GM08714 (cell line): ENCODE measurements around the gene XPNPEP1.

Source experiments
- H3K4me3 ChIP-seq: fragments of 200-500 bp; sonication (Bioruptor generic); 2 replicates; pipeline ENCODE4 v1.5.1; 2014; ENCODE audit warnings: mild to moderate bottlenecking, low read length, inconsistent platforms
- ZNF274 ChIP-seq: IDR thresholded peaks from 2 replicates; pipeline ENCODE4 v1.6.1; 2012; ENCODE audit warnings: mild to moderate bottlenecking, low read depth, low read length

XPNPEP1 gene

GRCh38 chr10:109959259-109960145 lies 36.2 kb upstream of the XPNPEP1 start:
- TF ChIP-seq ZNF274: no peak
- H3K4me3 ChIP-seq: no peak overlapping the region

GRCh38 chr10:109958059-109958458 lies 34.7 kb upstream of the XPNPEP1 start:
- H3K4me3 ChIP-seq: no peak overlapping the region
- TF ChIP-seq ZNF274: no peak

DNA sequence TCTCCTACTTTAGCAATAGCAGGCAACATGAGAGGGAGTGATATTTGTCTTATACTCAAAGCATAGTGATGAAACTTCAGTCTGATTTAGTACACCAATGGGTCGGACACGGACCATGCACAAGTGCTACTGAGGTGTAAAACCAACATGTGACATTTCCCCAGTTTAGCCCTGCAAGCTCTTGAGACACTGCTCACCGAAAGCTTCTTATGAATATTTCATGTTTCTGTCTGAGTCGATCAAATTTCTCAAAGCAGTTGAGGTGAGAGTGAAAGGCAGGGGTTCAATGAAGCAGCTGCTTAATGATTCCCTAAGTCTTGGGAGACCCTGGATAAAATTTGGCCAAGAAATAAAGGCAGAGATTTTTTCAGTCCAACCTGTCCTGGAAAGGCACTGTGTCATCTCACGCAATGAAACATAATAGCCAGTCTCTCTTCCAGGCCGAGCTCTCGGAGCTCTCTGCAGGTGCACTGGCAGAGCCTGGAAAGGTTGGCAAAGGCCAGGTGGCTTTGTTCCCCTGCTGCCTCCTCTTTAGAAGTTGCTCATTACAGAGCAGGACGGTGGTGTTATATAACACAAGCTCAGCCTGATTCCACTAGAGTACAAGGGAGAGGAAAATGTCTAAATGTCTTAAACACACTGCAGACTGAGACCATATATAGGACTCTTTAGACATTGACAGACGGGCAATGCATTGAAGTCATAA lies 33.9 kb upstream of the XPNPEP1 start:
- TF ChIP-seq ZNF274: no peak
- H3K4me3 ChIP-seq: no peak overlapping the region

DNA sequence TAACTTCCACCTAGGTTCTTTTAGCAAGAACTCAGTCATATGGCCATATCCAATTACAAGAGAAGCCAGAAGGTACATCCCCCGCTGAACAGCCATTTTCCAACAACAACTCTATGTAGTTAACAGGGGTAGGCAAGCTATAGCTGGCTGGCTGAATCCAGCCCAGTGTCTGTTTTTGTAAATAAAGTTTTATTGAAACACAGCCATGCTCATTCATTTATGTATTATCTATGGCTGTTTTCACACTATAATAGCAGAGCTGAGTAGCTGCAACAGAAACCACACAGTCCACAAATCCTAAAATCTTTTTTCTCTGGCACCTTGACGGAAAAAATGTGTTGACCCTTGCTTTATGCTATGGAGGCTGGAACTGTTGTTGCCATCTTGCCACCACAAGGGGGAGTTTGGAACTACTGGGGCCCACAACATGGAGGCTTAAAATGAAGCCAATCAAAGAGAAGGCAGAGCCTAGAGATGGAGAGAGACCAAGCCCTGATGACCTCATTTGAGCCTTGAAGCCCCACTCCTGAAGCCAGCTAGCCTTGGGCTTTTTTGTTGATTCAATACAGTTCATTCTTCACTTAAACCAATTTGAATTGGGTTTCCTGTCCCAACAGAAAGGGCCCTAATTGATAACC lies 33.3 kb upstream of the XPNPEP1 start:
- H3K4me3 ChIP-seq: no peak overlapping the region
- TF ChIP-seq ZNF274: no peak

DNA sequence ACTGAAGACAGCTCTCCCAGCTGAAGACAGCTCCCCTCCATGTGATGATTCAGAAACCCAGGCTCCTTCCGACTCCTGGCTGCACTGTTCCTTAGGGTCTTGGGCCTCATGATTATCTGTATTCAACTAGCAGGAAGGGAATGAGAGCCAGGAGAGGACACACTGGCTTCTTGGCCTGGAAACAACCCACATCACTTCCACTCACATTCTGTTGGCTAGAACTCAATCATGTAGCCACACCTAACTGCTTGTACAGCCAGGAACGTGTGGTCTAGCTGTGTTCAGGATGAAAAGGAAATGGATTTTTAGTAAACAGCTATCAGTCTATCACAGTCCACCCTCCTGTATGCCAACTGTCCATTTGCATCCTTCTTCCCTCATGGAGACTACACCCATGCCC lies 30.5 kb upstream of the XPNPEP1 start:
- no peak overlapping the region for H3K4me3 ChIP-seq
- TF ChIP-seq ZNF274: no peak

- TF ChIP-seq ZNF274: no peak
- no peak overlapping the region for H3K4me3 ChIP-seq
Observed at GRCh38 chr10:109952526-109952925, 29.2 kb upstream of the XPNPEP1 start.

DNA sequence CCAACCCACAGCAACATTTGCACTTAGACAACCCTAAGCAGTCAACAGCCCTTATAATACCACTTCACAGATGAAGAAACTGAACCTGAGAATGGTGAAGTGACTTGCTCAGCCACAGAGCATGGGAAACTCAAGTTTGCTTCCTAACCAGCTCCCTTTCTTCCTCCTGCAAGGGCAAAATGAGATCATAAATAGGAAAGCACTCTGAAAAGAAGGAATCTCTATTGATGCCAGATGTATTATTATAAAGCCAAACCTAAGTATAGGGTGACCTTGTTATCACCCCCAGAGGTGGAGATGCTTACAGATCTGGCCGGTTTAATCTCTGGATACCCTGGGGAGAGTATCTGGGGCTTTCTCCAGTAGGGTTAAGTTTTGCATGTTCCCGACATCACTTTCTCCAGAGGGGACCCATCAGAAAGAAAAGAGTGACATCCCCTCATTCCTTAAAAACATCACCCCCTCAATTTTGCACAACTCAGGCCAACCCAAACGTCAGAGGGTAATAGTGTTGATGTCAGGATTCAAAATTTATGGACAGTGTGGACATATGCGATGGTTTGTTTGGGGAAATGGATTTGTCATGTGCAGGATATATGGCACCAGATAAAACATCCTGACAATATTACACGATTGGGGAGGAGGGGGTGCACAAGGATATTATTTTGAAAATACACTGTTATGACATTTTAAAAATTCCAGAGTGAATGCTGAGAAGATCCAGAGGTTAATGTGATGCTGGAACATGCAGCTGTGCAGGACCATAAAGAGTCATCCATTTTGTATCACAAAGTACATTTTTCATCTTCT lies 24.0 kb upstream of the XPNPEP1 start:
- no peak overlapping the region for H3K4me3 ChIP-seq
- TF ChIP-seq ZNF274: no peak

GRCh38 chr10:109946680-109947079 lies 23.4 kb upstream of the XPNPEP1 start:
- TF ChIP-seq ZNF274: no peak
- H3K4me3 ChIP-seq: no peak overlapping the region

GRCh38 chr10:109945473-109946177 lies 22.3 kb upstream of the XPNPEP1 start:
- no peak overlapping the region for H3K4me3 ChIP-seq
- no peak for TF ChIP-seq ZNF274

DNA sequence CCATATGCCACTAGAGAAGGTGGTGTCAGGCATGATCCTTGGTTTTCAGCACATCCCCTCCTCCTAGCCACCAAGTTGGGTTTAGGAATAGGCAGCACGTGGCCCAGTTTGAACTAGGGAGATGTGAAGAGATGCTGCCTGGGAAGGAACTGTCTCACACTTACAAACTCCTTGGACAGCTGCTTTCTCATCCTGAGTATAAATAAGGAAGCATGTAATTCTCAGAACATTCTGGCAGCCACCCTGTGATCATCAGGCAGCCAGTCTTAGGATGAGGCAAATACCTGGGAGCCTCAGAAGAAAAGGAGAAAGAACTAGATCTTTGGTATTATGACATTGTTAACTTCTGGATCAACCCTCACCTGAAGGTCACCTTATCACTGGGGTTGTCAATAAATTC lies 21.3 kb upstream of the XPNPEP1 start:
- no peak for TF ChIP-seq ZNF274

DNA sequence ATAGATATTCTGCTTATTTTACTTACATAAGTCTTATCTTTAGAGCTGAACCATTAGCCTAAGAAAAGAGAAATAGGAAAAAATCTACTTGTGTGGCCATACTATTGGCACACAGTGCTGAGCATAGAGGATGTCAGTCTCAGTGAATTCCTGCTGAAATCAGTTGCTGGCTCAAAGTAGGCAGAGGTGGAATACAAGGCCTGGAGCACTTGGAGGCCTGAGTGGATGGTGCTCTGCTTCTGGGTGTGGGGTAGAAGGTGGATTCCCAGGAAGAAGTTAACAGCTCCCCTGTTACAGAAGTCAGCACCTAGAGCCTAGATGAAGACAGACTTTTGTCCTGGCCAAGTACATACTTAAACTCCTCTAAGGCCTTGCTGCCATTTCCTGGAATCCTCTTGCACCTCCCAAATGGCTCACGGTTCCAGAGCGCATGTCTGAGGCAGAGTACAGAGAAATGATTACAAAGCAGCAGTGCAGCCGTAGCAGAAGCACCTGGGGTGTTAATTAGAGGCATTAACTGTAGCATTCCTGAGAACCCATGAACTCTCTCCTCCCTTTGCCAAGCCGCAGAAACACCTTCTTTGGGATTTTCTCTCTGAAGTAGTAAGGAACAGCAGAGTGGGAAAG lies 18.0 kb upstream of the XPNPEP1 start:
- H3K4me3 ChIP-seq: no peak overlapping the region
- no peak for TF ChIP-seq ZNF274

More for the DNA sequence above, 21.3 kb upstream of the XPNPEP1 start:
- no peak overlapping the region for H3K4me3 ChIP-seq

- TF ChIP-seq ZNF274: no peak
- H3K4me3 ChIP-seq: no peak overlapping the region
Observed at GRCh38 chr10:109940553-109940952, 17.2 kb upstream of the XPNPEP1 start.

DNA sequence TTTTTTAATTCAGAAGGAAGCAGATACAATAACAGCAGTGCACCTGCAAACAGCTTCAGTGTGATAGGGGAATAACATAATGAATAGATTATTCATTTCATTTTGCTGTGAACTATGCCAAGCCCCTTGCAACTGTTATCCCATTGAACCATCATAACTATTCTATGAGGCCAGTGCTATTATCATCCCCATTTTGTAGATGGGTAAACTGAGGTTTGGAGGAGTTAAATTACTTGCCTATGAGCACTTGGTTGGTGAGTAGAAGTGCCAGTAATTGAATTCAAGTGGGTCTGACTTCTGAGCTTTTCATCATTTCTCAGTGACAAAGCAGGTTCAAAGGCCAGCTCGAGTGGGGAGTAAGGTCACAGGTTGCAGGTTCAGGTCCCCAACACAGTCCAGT lies 16.8 kb upstream of the XPNPEP1 start:
- TF ChIP-seq ZNF274: no peak
- H3K4me3 ChIP-seq: no peak overlapping the region
